ENCODE measurements around the gene GNAT3.

The GNAT3 gene

GRCh38 chr7:80493121-80493849 is 18.6 kb downstream of the GNAT3 start:
- no peak for DNase-seq
- Histone ChIP-seq H3K36me3 (ENCODE audit: control insufficient read depth in 4 of 4, insufficient read depth in 4 of 4, low read length in 3 of 4) (no peaks in the 10 kb centered on the region), H3K4me1 (ENCODE audit: control extremely low read depth in 1 of 4, control insufficient read depth in 4 of 4, insufficient read depth in 4 of 4, low read length in 3 of 4) (no peaks in the 10 kb centered on the region), H3K4me3 (ENCODE audit: control insufficient read depth in 1 of 7, extremely low read depth in 1 of 7, insufficient read depth in 4 of 7, low read depth in 2 of 7, low read length in 6 of 7) (no peak overlapping the region), H3K9me3 (ENCODE audit: control extremely low read depth in 1 of 5, control insufficient read depth in 4 of 5, insufficient read depth in 2 of 5, low read depth in 1 of 5, low read length in 4 of 5) (no peaks in the 10 kb centered on the region), H3K27ac (ENCODE audit: insufficient read depth in 1 of 2, low read depth in 1 of 2, low read length in 2 of 2, poor library complexity in 1 of 2, severe bottlenecking in 2 of 2) (no peak overlapping the region), H3K27me3 (replicated peaks in 2 of 5; ENCODE audit: control insufficient read depth in 4 of 5, insufficient read depth in 5 of 5, low read length in 4 of 5) (no peaks in the 10 kb centered on the region)
- WGBS (ENCODE audit: insufficient coverage): no CpG with 5 or more reads among the region's 1 CpG
- ChIA-PET CTCF (no interaction called here), POLR2A (no interaction called here)

GRCh38 chr7:80491462-80491861 is 20.4 kb downstream of the GNAT3 start:
- H3K4me1 ChIP-seq (ENCODE audit: control extremely low read depth in 1 of 4, control insufficient read depth in 4 of 4, insufficient read depth in 4 of 4, low read length in 3 of 4): peaks cover 0 to 3% (median 0%) of the 10 kb centered on the region in 4 experiments
- no peaks in the 10 kb centered on the region for H3K27me3 ChIP-seq (replicated peaks in 2 of 5; ENCODE audit: control insufficient read depth in 4 of 5, insufficient read depth in 5 of 5, low read length in 4 of 5)
- H3K36me3 ChIP-seq (ENCODE audit: control insufficient read depth in 4 of 4, insufficient read depth in 4 of 4, low read length in 3 of 4): no peaks in the 10 kb centered on the region
- ChIA-PET CTCF (interaction anchor here (0.6 kb wide), 1 partner anchor 634 kb away, joined by 4 read pairs; no protein-coding TSS in a partner anchor), POLR2A (no interaction called here)
- H3K27ac ChIP-seq (ENCODE audit: insufficient read depth in 1 of 2, low read depth in 1 of 2, low read length in 2 of 2, poor library complexity in 1 of 2, severe bottlenecking in 2 of 2): no peak overlapping the region
- H3K4me3 ChIP-seq (ENCODE audit: control insufficient read depth in 1 of 7, extremely low read depth in 1 of 7, insufficient read depth in 4 of 7, low read depth in 2 of 7, low read length in 6 of 7): no peak overlapping the region
- H3K9me3 ChIP-seq (ENCODE audit: control extremely low read depth in 1 of 5, control insufficient read depth in 4 of 5, insufficient read depth in 2 of 5, low read depth in 1 of 5, low read length in 4 of 5): no peaks in the 10 kb centered on the region
- 100% methylated on average over 4 of the region's 4 CpGs for WGBS (ENCODE audit: insufficient coverage)
- DNase-seq: no peak

- Histone ChIP-seq H3K9me3 (ENCODE audit: control extremely low read depth in 1 of 5, control insufficient read depth in 4 of 5, insufficient read depth in 2 of 5, low read depth in 1 of 5, low read length in 4 of 5) (no peaks in the 10 kb centered on the region), H3K36me3 (ENCODE audit: control insufficient read depth in 4 of 4, insufficient read depth in 4 of 4, low read length in 3 of 4) (no peaks in the 10 kb centered on the region), H3K27me3 (replicated peaks in 2 of 5; ENCODE audit: control insufficient read depth in 4 of 5, insufficient read depth in 5 of 5, low read length in 4 of 5) (no peaks in the 10 kb centered on the region), H3K4me3 (ENCODE audit: control insufficient read depth in 1 of 7, extremely low read depth in 1 of 7, insufficient read depth in 4 of 7, low read depth in 2 of 7, low read length in 6 of 7) (no peak overlapping the region), H3K4me1 (ENCODE audit: control extremely low read depth in 1 of 4, control insufficient read depth in 4 of 4, insufficient read depth in 4 of 4, low read length in 3 of 4) (peaks cover 0 to 3% (median 0%) of the 10 kb centered on the region in 4 experiments), H3K27ac (ENCODE audit: insufficient read depth in 1 of 2, low read depth in 1 of 2, low read length in 2 of 2, poor library complexity in 1 of 2, severe bottlenecking in 2 of 2) (no peak overlapping the region)
- CTCF ChIA-PET: no interaction called here
- POLR2A ChIA-PET: no interaction called here
- DNase-seq: no peak
- 85% methylated on average over 2 of the region's 5 CpGs for WGBS (ENCODE audit: insufficient coverage)
Observed at GRCh38 chr7:80488851-80489370, 23.0 kb downstream of the GNAT3 start.

GRCh38 chr7:80488406-80488805 is 23.5 kb downstream of the GNAT3 start:
- ChIA-PET POLR2A (no interaction called here), CTCF (no interaction called here)
- Histone ChIP-seq H3K4me3 (ENCODE audit: control insufficient read depth in 1 of 7, extremely low read depth in 1 of 7, insufficient read depth in 4 of 7, low read depth in 2 of 7, low read length in 6 of 7) (no peak overlapping the region), H3K4me1 (ENCODE audit: control extremely low read depth in 1 of 4, control insufficient read depth in 4 of 4, insufficient read depth in 4 of 4, low read length in 3 of 4) (peaks cover 0 to 3% (median 0%) of the 10 kb centered on the region in 4 experiments), H3K27me3 (replicated peaks in 2 of 5; ENCODE audit: control insufficient read depth in 4 of 5, insufficient read depth in 5 of 5, low read length in 4 of 5) (no peaks in the 10 kb centered on the region), H3K9me3 (ENCODE audit: control extremely low read depth in 1 of 5, control insufficient read depth in 4 of 5, insufficient read depth in 2 of 5, low read depth in 1 of 5, low read length in 4 of 5) (no peaks in the 10 kb centered on the region), H3K36me3 (ENCODE audit: control insufficient read depth in 4 of 4, insufficient read depth in 4 of 4, low read length in 3 of 4) (no peaks in the 10 kb centered on the region), H3K27ac (ENCODE audit: insufficient read depth in 1 of 2, low read depth in 1 of 2, low read length in 2 of 2, poor library complexity in 1 of 2, severe bottlenecking in 2 of 2) (no peak overlapping the region)
- DNase-seq: no peak

GRCh38 chr7:80485721-80486120 is 26.1 kb downstream of the GNAT3 start:
- Histone ChIP-seq H3K9me3 (ENCODE audit: control extremely low read depth in 1 of 5, control insufficient read depth in 4 of 5, insufficient read depth in 2 of 5, low read depth in 1 of 5, low read length in 4 of 5) (no peaks in the 10 kb centered on the region), H3K4me3 (ENCODE audit: control insufficient read depth in 1 of 7, extremely low read depth in 1 of 7, insufficient read depth in 4 of 7, low read depth in 2 of 7, low read length in 6 of 7) (no peak overlapping the region), H3K27me3 (replicated peaks in 2 of 5; ENCODE audit: control insufficient read depth in 4 of 5, insufficient read depth in 5 of 5, low read length in 4 of 5) (no peaks in the 10 kb centered on the region), H3K36me3 (ENCODE audit: control insufficient read depth in 4 of 4, insufficient read depth in 4 of 4, low read length in 3 of 4) (no peaks in the 10 kb centered on the region), H3K4me1 (ENCODE audit: control extremely low read depth in 1 of 4, control insufficient read depth in 4 of 4, insufficient read depth in 4 of 4, low read length in 3 of 4) (peaks cover 0 to 3% (median 0%) of the 10 kb centered on the region in 4 experiments), H3K27ac (ENCODE audit: insufficient read depth in 1 of 2, low read depth in 1 of 2, low read length in 2 of 2, poor library complexity in 1 of 2, severe bottlenecking in 2 of 2) (no peak overlapping the region)
- POLR2A ChIA-PET: no interaction called here
- CTCF ChIA-PET: interaction anchor here (1.9 kb wide), 1 partner anchor 9 kb away, joined by 7 read pairs; no protein-coding TSS in a partner anchor
- no peak for DNase-seq

GRCh38 chr7:80482950-80483349 is 28.9 kb downstream of the GNAT3 start:
- H3K9me3 ChIP-seq (ENCODE audit: control extremely low read depth in 1 of 5, control insufficient read depth in 4 of 5, insufficient read depth in 2 of 5, low read depth in 1 of 5, low read length in 4 of 5): no peaks in the 10 kb centered on the region
- WGBS (ENCODE audit: insufficient coverage): 100% methylated on average over 2 of the region's 3 CpGs
- H3K4me1 ChIP-seq (ENCODE audit: control extremely low read depth in 1 of 4, control insufficient read depth in 4 of 4, insufficient read depth in 4 of 4, low read length in 3 of 4): peaks cover 0 to 3% (median 0%) of the 10 kb centered on the region in 4 experiments
- no peaks in the 10 kb centered on the region for H3K36me3 ChIP-seq (ENCODE audit: control insufficient read depth in 4 of 4, insufficient read depth in 4 of 4, low read length in 3 of 4)
- H3K4me3 ChIP-seq (ENCODE audit: control insufficient read depth in 1 of 7, extremely low read depth in 1 of 7, insufficient read depth in 4 of 7, low read depth in 2 of 7, low read length in 6 of 7): no peak overlapping the region
- H3K27ac ChIP-seq (ENCODE audit: insufficient read depth in 1 of 2, low read depth in 1 of 2, low read length in 2 of 2, poor library complexity in 1 of 2, severe bottlenecking in 2 of 2): no peak overlapping the region
- no peaks in the 10 kb centered on the region for H3K27me3 ChIP-seq (replicated peaks in 2 of 5; ENCODE audit: control insufficient read depth in 4 of 5, insufficient read depth in 5 of 5, low read length in 4 of 5)
- ChIA-PET POLR2A (no interaction called here), CTCF (no interaction called here)
- no peak for DNase-seq

- Histone ChIP-seq H3K27ac (ENCODE audit: insufficient read depth in 1 of 2, low read depth in 1 of 2, low read length in 2 of 2, poor library complexity in 1 of 2, severe bottlenecking in 2 of 2) (no peak overlapping the region), H3K27me3 (replicated peaks in 2 of 5; ENCODE audit: control insufficient read depth in 4 of 5, insufficient read depth in 5 of 5, low read length in 4 of 5) (no peaks in the 10 kb centered on the region), H3K36me3 (ENCODE audit: control insufficient read depth in 4 of 4, insufficient read depth in 4 of 4, low read length in 3 of 4) (no peaks in the 10 kb centered on the region), H3K4me1 (ENCODE audit: control extremely low read depth in 1 of 4, control insufficient read depth in 4 of 4, insufficient read depth in 4 of 4, low read length in 3 of 4) (no peaks in the 10 kb centered on the region), H3K4me3 (ENCODE audit: control insufficient read depth in 1 of 7, extremely low read depth in 1 of 7, insufficient read depth in 4 of 7, low read depth in 2 of 7, low read length in 6 of 7) (no peak overlapping the region), H3K9me3 (ENCODE audit: control extremely low read depth in 1 of 5, control insufficient read depth in 4 of 5, insufficient read depth in 2 of 5, low read depth in 1 of 5, low read length in 4 of 5) (no peaks in the 10 kb centered on the region)
- POLR2A ChIA-PET: no interaction called here
- CTCF ChIA-PET: no interaction called here
- DNase-seq: no peak
- WGBS (ENCODE audit: insufficient coverage): 100% methylated on average over 1 of the region's 2 CpGs
Observed at GRCh38 chr7:80481196-80481884, 30.5 kb downstream of the GNAT3 start.

Data from common myeloid progenitor, CD34-positive (primary cell).